GM18502 (cell line): ENCODE measurements around the gene ZNF730.
"Not testable (repeated sequence)": the region's sequence is repeated elsewhere in the genome, so short reads cannot be mapped to it uniquely, and the experiment has no call there.

Source experiments
- ATAC-seq: cut with Tn5 transposase; IDR thresholded peaks from one replicate; pipeline ENCODE4 v1.9.1; 2021; ENCODE audit warnings: mild to moderate bottlenecking; ENCODE audit not compliant: unreplicated experiment, poor library complexity

The ZNF730 gene

GRCh38 chr19:23116802-23117571 is at the start of gene ZNF730:
Gene ZNF730, plus strand, starts transcription at chr19:23117025. Its CDS starts 149 bp downstream, at chr19:23117174.
- peak; percentile 75 for ATAC-seq

GRCh38 chr19:23070353-23071146 is 46.3 kb upstream of the ZNF730 start:
- ATAC-seq: no peak

DNA sequence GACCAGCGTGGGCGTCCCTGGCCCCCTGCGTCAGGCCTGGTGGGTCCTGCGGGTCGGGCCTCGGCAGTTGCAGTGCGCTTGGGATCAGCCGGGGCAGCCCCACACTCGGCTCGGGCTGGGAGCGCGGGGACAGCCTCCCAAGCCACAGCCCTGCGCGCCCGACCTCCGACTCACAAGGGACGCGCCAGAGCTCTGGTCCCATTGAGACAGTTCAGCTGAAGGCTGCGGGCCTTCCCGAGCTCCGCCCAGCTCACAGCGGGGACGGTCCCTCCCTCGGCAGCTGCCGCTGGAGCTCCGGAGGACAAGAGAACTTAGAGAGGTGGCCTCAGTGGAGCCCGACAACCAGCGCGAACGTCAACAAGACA is 45.7 kb upstream of the ZNF730 start:
- ATAC-seq: no peak

- ATAC-seq: no peak
Observed at GRCh38 chr19:23075031-23075733, 41.6 kb upstream of the ZNF730 start.

GRCh38 chr19:23077776-23078175 is 39.0 kb upstream of the ZNF730 start:
- not testable (repeated sequence) for ATAC-seq

- ATAC-seq: no peak
Observed at GRCh38 chr19:23093832-23094231, 23.0 kb upstream of the ZNF730 start.

- no peak for ATAC-seq
Observed at GRCh38 chr19:23095418-23095817, 21.4 kb upstream of the ZNF730 start.

- ATAC-seq: no peak
Observed at GRCh38 chr19:23098286-23098685, 18.5 kb upstream of the ZNF730 start.

DNA sequence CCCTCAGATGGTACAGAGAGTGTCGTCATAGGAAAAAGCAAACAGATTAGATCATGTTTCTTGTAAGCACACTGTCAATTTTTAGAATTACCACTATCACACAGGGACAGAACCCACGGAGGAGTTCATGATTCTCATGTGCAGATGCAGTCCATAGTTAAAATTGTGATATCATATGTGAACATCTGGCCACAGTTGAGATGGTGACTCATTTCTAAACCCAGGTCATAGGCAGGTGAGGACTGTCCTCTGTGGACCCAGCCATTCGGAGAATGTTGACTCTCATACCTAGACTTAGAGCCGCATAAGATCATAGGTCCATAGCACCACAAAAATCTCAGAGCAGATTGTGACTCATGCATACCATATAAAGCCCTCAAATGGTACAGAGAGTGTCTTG is 17.8 kb upstream of the ZNF730 start:
- ATAC-seq: no peak

DNA sequence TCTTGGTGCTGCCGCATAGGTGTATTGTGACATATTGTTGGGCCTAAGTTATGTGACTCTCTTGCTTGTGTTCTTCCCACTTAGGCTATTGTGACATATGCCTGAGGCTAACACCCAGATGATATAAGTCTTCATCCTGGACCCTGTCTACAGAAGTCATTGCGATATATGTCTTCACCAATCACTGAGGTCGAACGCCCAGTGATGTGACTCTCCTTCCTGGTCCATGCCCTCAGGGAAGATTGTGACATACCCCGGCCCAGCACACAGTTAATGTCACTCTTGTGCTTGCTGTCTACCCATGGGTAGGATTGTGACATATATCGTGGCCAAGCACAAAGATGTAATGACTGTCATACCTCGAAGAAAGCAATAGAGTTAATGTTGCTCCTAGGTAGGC is 16.9 kb upstream of the ZNF730 start:
- no peak for ATAC-seq

DNA sequence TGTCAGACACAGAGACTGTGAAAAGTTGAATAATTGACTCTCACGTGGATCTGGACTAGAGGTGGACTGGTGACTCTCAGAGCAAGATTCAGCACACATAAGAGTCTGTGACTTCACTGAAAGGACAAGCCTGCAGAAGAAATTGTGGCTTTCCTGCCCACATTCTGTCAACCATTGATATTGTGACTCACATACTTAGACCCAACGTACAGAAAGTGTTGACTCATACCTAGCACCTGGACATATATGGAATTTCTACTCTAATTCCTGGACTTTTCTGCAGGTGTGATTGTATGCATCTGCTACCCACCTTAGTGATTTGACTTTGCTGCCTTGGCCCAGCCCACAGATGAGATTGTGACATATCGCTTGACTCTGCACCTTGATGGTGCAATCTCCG is 15.6 kb upstream of the ZNF730 start:
- no peak for ATAC-seq

DNA sequence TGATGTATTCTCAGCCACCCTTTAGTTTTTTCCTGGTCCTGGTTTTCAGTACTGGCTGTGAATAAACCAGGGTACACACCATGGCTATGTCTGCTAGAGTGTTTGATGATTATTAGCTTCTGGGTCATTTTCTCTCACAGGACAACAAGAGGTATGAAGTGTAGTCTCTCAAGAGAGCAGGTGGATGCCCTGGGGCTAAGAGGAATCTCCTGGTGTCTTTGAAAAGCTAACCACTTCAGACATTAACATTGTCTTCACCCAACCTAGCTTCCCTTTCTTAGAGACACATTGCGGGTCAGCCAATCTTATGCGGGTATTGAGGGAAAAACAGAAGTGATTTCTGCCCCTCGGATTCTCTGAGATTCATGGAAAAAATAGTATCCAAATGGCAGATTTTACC is 1.6 kb downstream of the ZNF730 start:
- ATAC-seq: no peak

DNA sequence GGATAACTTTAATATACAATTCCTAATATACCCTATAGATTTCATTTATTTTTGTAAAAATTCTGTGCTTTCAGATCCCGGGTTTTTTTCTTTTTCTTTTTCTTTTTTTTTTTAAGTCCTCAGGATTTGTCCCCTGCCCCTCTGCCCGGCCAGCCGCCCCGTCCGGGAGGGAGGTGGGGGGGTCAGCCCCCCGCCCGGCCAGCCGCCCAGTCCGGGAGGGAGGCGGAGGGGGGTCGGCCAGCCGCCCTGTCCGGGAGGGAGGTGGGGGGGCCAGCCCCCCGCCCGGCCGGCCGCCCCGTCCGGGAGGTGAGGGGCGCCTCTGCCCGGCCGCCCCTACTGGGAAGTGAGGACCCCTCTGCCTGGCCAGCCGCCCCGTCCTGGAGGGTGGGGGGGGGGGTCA is 17.4 kb downstream of the ZNF730 start:
- ATAC-seq: not testable (repeated sequence)

- no peak for ATAC-seq
Observed at GRCh38 chr19:23145617-23146415, 29.0 kb downstream of the ZNF730 start.

- ATAC-seq: no peak
Observed at GRCh38 chr19:23160766-23161165, 43.9 kb downstream of the ZNF730 start.

GRCh38 chr19:23168286-23168685 is 51.5 kb downstream of the ZNF730 start:
- ATAC-seq: not testable (repeated sequence)

DNA sequence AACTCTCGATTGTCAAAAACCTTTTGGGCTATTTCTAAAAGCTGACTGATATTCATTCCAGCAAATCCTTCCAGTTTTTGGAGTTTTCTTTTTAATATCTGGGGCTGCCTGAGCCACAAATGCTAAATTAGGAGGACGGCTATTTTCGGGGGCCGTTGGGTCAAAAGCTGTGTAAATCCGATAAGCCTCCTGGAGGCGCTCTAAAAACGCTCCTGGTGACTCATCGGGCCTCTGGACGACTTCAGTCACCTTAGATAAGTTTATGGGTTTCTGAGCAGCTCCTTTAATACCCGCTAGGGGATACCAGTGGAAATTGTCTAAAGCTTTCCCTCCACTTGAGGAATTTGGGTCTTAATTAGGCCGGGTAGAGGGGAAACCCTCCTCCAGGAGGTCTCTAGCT is 66.4 kb downstream of the ZNF730 start:
- ATAC-seq: no peak

GRCh38 chr19:23190341-23190740 is 73.5 kb downstream of the ZNF730 start:
- no peak for ATAC-seq
